Measurements from ENCODE around the gene CPNE4. TPM values are rescaled to one million over a fixed set of nuclear protein-coding genes. Genes with fewer than 3 reads are reported as not detected.

Gene CPNE4
- total RNA-seq, 1 experiment from 2014 or later: not detected

GRCh38 chr3:131803113-131803512 lies 231.7 kb downstream of the CPNE4 start:
- ChIA-PET POLR2A (ENCODE audit: unreplicated experiment) (no interaction called here), CTCF (no interaction called here)
- no peaks in the 10 kb centered on the region for H3F3A ChIP-seq (ENCODE audit: low read length, unreplicated experiment)
- no peak for ATAC-seq
- H2AFZ ChIP-seq (ENCODE audit: low read length): no peak overlapping the region
- no peaks in the 10 kb centered on the region for H3K36me3 ChIP-seq (ENCODE audit: low read depth, low read length)
- no peak for DNase-seq
- no peaks in the 10 kb centered on the region for H4K20me1 ChIP-seq (ENCODE audit: low read length)
- H3K4me3 ChIP-seq (ENCODE audit: low read length): no peak overlapping the region
- no peaks in the 10 kb centered on the region for H3K79me2 ChIP-seq (ENCODE audit: low read length)
- no TSS peak for BruUV-seq (replicated peaks)
- intact Hi-C loops (cut with micrococcal nuclease): no loop called here
- H3K27me3 ChIP-seq (ENCODE audit: low read length): no peaks in the 10 kb centered on the region
- TF ChIP-seq EZH2 (IDR thresholded peaks at IDR 0.05; ENCODE audit: low read length, unreplicated experiment): no peak
- no peak for TF ChIP-seq EZH2phosphoT487 (IDR thresholded peaks at IDR 0.05; ENCODE audit: borderline replicate concordance, low read length)
- TF ChIP-seq, protein P1, sequence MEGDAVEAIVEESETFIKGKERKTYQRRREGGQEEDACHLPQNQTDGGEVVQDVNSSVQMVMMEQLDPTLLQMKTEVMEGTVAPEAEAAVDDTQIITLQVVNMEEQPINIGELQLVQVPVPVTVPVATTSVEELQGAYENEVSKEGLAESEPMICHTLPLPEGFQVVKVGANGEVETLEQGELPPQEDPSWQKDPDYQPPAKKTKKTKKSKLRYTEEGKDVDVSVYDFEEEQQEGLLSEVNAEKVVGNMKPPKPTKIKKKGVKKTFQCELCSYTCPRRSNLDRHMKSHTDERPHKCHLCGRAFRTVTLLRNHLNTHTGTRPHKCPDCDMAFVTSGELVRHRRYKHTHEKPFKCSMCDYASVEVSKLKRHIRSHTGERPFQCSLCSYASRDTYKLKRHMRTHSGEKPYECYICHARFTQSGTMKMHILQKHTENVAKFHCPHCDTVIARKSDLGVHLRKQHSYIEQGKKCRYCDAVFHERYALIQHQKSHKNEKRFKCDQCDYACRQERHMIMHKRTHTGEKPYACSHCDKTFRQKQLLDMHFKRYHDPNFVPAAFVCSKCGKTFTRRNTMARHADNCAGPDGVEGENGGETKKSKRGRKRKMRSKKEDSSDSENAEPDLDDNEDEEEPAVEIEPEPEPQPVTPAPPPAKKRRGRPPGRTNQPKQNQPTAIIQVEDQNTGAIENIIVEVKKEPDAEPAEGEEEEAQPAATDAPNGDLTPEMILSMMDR (conservative IDR thresholded peaks at IDR 0.05; ENCODE audit: low read depth, low read length): no peak
- H3K4me1 ChIP-seq (ENCODE audit: insufficient read depth, low read length): no peaks in the 10 kb centered on the region
- no peaks in the 10 kb centered on the region for H3K9me2 ChIP-seq (replicated peaks; ENCODE audit: low read length)
- no peak overlapping the region for H3K4me2 ChIP-seq (ENCODE audit: low read length)
- H3K9me3 ChIP-seq (ENCODE audit: low read length): no peaks in the 10 kb centered on the region
- H3K27ac ChIP-seq (ENCODE audit: low read length): no peak overlapping the region
- H3K9ac ChIP-seq (ENCODE audit: low read length): no peak overlapping the region

DNA sequence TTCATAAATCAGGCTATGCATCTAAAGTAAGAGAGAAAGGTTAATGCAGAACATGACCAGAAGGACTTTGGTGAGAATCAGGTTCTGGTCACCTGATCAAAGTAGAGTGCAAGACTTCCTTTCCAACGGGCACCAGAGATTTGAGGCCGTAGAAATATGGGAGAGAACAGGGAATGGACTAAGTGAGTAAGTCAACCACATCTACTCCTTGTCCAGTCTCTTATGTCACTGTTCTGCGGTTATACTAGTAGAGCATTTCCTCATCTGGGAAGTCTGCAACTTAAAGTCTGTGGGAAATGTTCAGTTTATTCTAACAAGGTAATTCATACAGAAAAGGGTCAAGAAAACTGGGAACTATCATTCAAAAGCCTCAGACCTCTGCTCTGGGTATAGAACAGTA lies 232.8 kb downstream of the CPNE4 start:
- Histone ChIP-seq H3K36me3 (ENCODE audit: low read depth, low read length) (no peaks in the 10 kb centered on the region), H3K4me3 (ENCODE audit: low read length) (no peak overlapping the region), H4K20me1 (ENCODE audit: low read length) (no peaks in the 10 kb centered on the region), H2AFZ (ENCODE audit: low read length) (no peak overlapping the region), H3K79me2 (ENCODE audit: low read length) (no peaks in the 10 kb centered on the region), H3K4me2 (ENCODE audit: low read length) (no peak overlapping the region), H3K9me2 (replicated peaks; ENCODE audit: low read length) (no peaks in the 10 kb centered on the region), H3K9me3 (ENCODE audit: low read length) (no peaks in the 10 kb centered on the region), H3K27me3 (ENCODE audit: low read length) (no peaks in the 10 kb centered on the region), H3F3A (ENCODE audit: low read length, unreplicated experiment) (no peaks in the 10 kb centered on the region), H3K4me1 (ENCODE audit: insufficient read depth, low read length) (no peaks in the 10 kb centered on the region), H3K27ac (ENCODE audit: low read length) (no peak overlapping the region), H3K9ac (ENCODE audit: low read length) (no peak overlapping the region)
- intact Hi-C loops (cut with micrococcal nuclease): no loop called here
- no peak for DNase-seq
- POLR2A ChIA-PET (ENCODE audit: unreplicated experiment): no interaction called here
- TF ChIP-seq, protein P1 (conservative IDR thresholded peaks at IDR 0.05; ENCODE audit: low read depth, low read length): no peak
- TF ChIP-seq EZH2phosphoT487 (IDR thresholded peaks at IDR 0.05; ENCODE audit: borderline replicate concordance, low read length) (no peak), EZH2 (IDR thresholded peaks at IDR 0.05; ENCODE audit: low read length, unreplicated experiment) (no peak)
- no TSS peak for BruUV-seq (replicated peaks)
- ATAC-seq: no peak
- CTCF ChIA-PET: no interaction called here

DNA sequence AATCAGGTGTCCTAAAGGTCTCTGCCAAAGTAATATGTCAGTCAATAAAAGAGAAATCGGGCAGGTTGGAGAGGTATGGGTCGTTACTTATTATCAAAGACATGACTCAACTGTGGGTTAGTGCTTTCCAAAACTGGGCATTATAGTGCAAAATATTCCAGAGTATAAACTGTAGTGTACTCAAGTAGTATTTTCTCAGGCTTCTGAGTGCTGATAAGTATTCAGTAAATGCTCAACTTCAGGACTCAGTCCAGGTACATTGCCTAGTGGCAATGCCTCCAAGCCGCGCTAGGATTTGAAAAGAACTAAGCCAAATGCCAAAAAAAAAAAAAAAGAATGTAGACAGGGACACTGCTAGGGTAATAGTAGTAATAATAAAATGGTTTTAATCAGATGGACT lies 233.2 kb downstream of the CPNE4 start:
- intact Hi-C loops (cut with micrococcal nuclease): no loop called here
- H3K27me3 ChIP-seq (ENCODE audit: low read length): no peaks in the 10 kb centered on the region
- H3K27ac ChIP-seq (ENCODE audit: low read length): no peak overlapping the region
- H3K9me3 ChIP-seq (ENCODE audit: low read length): no peaks in the 10 kb centered on the region
- H3K4me2 ChIP-seq (ENCODE audit: low read length): no peak overlapping the region
- H3K79me2 ChIP-seq (ENCODE audit: low read length): no peaks in the 10 kb centered on the region
- no peak overlapping the region for H3K4me3 ChIP-seq (ENCODE audit: low read length)
- no peak for TF ChIP-seq EZH2phosphoT487 (IDR thresholded peaks at IDR 0.05; ENCODE audit: borderline replicate concordance, low read length)
- TF ChIP-seq, protein P1 (conservative IDR thresholded peaks at IDR 0.05; ENCODE audit: low read depth, low read length): no peak
- H3K9me2 ChIP-seq (replicated peaks; ENCODE audit: low read length): no peaks in the 10 kb centered on the region
- H3F3A ChIP-seq (ENCODE audit: low read length, unreplicated experiment): no peaks in the 10 kb centered on the region
- DNase-seq: no peak
- CTCF ChIA-PET: no interaction called here
- H3K36me3 ChIP-seq (ENCODE audit: low read depth, low read length): no peaks in the 10 kb centered on the region
- H2AFZ ChIP-seq (ENCODE audit: low read length): no peak overlapping the region
- ATAC-seq: no peak
- no peaks in the 10 kb centered on the region for H4K20me1 ChIP-seq (ENCODE audit: low read length)
- BruUV-seq (replicated peaks): no TSS peak
- POLR2A ChIA-PET (ENCODE audit: unreplicated experiment): no interaction called here
- H3K4me1 ChIP-seq (ENCODE audit: insufficient read depth, low read length): no peaks in the 10 kb centered on the region
- no peak overlapping the region for H3K9ac ChIP-seq (ENCODE audit: low read length)
